SK-N-SH (cell line): ENCODE data around the gene FOXA3. TPM values are rescaled to one million over a fixed set of nuclear protein-coding genes. Genes with fewer than 3 reads are reported as not detected.
A peak's percentile ranks its signal among the peaks of the same experiment; 100 is the strongest.

ENCODE experiments used
- CTCF ChIA-PET: fragments of 300-600, 350-600 bp; formaldehyde crosslinking; extraction: SDS; loops from one replicate; lab custom pipeline; 2021; lab: Yijun Ruan, JAX
- POLR2A ChIA-PET: fragments of 350-600 bp; sonication (Branson Sonifier 250); formaldehyde crosslinking; extraction: SDS; loops from one replicate; lab custom pipeline; 2020; ENCODE audit warnings: antibody characterized with exemption, inconsistent platforms; lab: Yijun Ruan, JAX
- DNase-seq: peaks from one replicate; pipeline ENCODE4 v3.0.0; 2012
- H2AFZ ChIP-seq: fragments of 200-600 bp; sonication (generic); 2 replicates; pipeline ENCODE4 v1.8.1; 2016; ENCODE audit warnings: antibody characterized with exemption, mild to moderate bottlenecking, low read depth
- H3F3A ChIP-seq: fragments of 200-600 bp; sonication (generic); replicated peaks from 2 replicates; pipeline ENCODE3; 2016; ENCODE audit warnings: antibody characterized with exemption, mild to moderate bottlenecking; ENCODE audit not compliant: insufficient read depth
- H3K27ac ChIP-seq, 2 experiments: fragments of 200-500 bp in 1 of 2; fragments of 200-600 bp in 1 of 2; sonication (Bioruptor generic) in 1 of 2; sonication (generic), shearing (Covaris generic) in 1 of 2; 2 replicates each; pipeline versions ENCODE4 v1.5.1 to v1.6.1; 2014 to 2016; ENCODE audit warnings: low read depth in 2 of 2, inconsistent platforms in 1 of 2, low read length in 1 of 2, mild to moderate bottlenecking in 1 of 2, mixed read lengths in 1 of 2
- H3K27me3 ChIP-seq: fragments of 200-600 bp; sonication (generic), shearing (Covaris generic); 2 replicates; pipeline ENCODE4 v1.6.1; 2016; ENCODE audit warnings: mixed run types; ENCODE audit not compliant: insufficient read depth
- H3K36me3 ChIP-seq, 2 experiments: fragments of 200-500 bp in 1 of 2; fragments of 200-600 bp in 1 of 2; sonication (Bioruptor generic) in 1 of 2; sonication (generic) in 1 of 2; replicated peaks in 1 of 2; 2 replicates each; pipeline versions ENCODE3 to v1.5.1; 2014 to 2016; ENCODE audit warnings: low read length in 1 of 2, mild to moderate bottlenecking in 1 of 2; ENCODE audit not compliant: insufficient read depth in 2 of 2, control insufficient read depth in 1 of 2
- H3K4me1 ChIP-seq, 2 experiments: fragments of 200-500 bp in 1 of 2; fragments of 200-600 bp in 1 of 2; sonication (Bioruptor generic) in 1 of 2; sonication (generic), shearing (Covaris generic) in 1 of 2; 2 replicates each; pipeline versions ENCODE4 v1.5.1 to v1.6.1; 2014 to 2016; ENCODE audit warnings: low read depth in 1 of 2, low read length in 1 of 2, mixed run types in 1 of 2; ENCODE audit not compliant: insufficient read depth in 2 of 2, control insufficient read depth in 1 of 2
- H3K4me2 ChIP-seq: fragments of 200-600 bp; sonication (generic), shearing (Covaris generic); 2 replicates; pipeline ENCODE4 v1.6.1; 2017; ENCODE audit warnings: mixed run types
- H3K4me3 ChIP-seq, 2 experiments: fragments of 200-500 bp in 1 of 2; fragments of 200-600 bp in 1 of 2; sonication (Bioruptor generic) in 1 of 2; sonication (generic), shearing (Covaris generic) in 1 of 2; 2 replicates each; pipeline versions ENCODE4 v1.5.1 to v1.8.1; 2014 to 2016; ENCODE audit warnings: low read depth in 2 of 2, inconsistent platforms in 1 of 2, low read length in 1 of 2, mild to moderate bottlenecking in 1 of 2, mixed read lengths in 1 of 2, moderate library complexity in 1 of 2
- H3K79me2 ChIP-seq: fragments of 200-600 bp; sonication (generic); 2 replicates; pipeline ENCODE4 v1.8.1; 2017; ENCODE audit warnings: mild to moderate bottlenecking; ENCODE audit not compliant: insufficient read depth
- H3K9ac ChIP-seq: fragments of 200-600 bp; sonication (generic); 2 replicates; pipeline ENCODE4 v1.6.1; 2017; ENCODE audit warnings: mixed run types
- H3K9me2 ChIP-seq: fragments of 200-600 bp; sonication (generic); 2 replicates; pipeline ENCODE4 v1.6.1; 2017; ENCODE audit warnings: mixed run types
- H3K9me3 ChIP-seq: fragments of 200-600 bp; sonication (generic); 2 replicates; pipeline ENCODE4 v1.6.1; 2017; ENCODE audit warnings: mixed run types, mild to moderate bottlenecking, moderate library complexity
- H4K20me1 ChIP-seq: fragments of 200-600 bp; sonication (generic); 2 replicates; pipeline ENCODE4 v1.6.1; 2017; ENCODE audit warnings: mild to moderate bottlenecking, mixed run types; ENCODE audit not compliant: insufficient read depth
- CHD2 ChIP-seq: fragments of 150-350 bp; IDR thresholded peaks from 2 replicates; pipeline ENCODE4 v1.6.1; 2018; ENCODE audit warnings: low read length; ENCODE audit not compliant: partially characterized antibody
- CTCF ChIP-seq: fragments of 200-600 bp; sonication (generic); IDR thresholded peaks from 2 replicates; pipeline ENCODE4 v1.6.1; 2017; ENCODE audit warnings: antibody characterized with exemption, mild to moderate bottlenecking, moderate library complexity
- ELF1 ChIP-seq: IDR thresholded peaks from 2 replicates; pipeline ENCODE4 v1.4.0; 2012
- EP300 ChIP-seq, 2 experiments: IDR thresholded peaks; 2 replicates each; pipeline versions ENCODE4 v1.4.0 to v1.6.1; 2012; ENCODE audit warnings: borderline replicate concordance in 1 of 2, low read depth in 1 of 2, low read length in 1 of 2
- FOSL2 ChIP-seq: IDR thresholded peaks from 2 replicates; pipeline ENCODE4 v1.4.0; 2012; ENCODE audit warnings: low read depth, mild to moderate bottlenecking, moderate library complexity, borderline replicate concordance
- FOXM1 ChIP-seq: IDR thresholded peaks from 2 replicates; pipeline ENCODE4 v1.4.0; 2012; ENCODE audit warnings: low read depth, mild to moderate bottlenecking
- GABPA ChIP-seq: IDR thresholded peaks from 2 replicates; pipeline ENCODE4 v1.4.0; 2012; ENCODE audit warnings: low read depth, mild to moderate bottlenecking
- GATA2 ChIP-seq: sonication (generic); formaldehyde crosslinking; IDR thresholded peaks from 2 replicates; pipeline ENCODE4 v1.5.0; 2020; ENCODE audit warnings: mild to moderate bottlenecking, missing genetic modification reagents
- JUND ChIP-seq: IDR thresholded peaks from 2 replicates; pipeline ENCODE4 v1.4.0; 2012
- MAX ChIP-seq: IDR thresholded peaks from 2 replicates; pipeline ENCODE4 v1.4.0; 2012; ENCODE audit warnings: low read depth
- MEF2A ChIP-seq: IDR thresholded peaks from 2 replicates; pipeline ENCODE4 v1.4.0; 2012; ENCODE audit warnings: low read depth, borderline replicate concordance
- MXI1 ChIP-seq: IDR thresholded peaks from 2 replicates; pipeline ENCODE4 v1.6.1; 2012; ENCODE audit warnings: mild to moderate bottlenecking, low read depth, low read length, improper control_type of control experiment
- NFIC ChIP-seq: IDR thresholded peaks from 2 replicates; pipeline ENCODE4 v1.4.0; 2012; ENCODE audit warnings: borderline replicate concordance
- NRF1 ChIP-seq: IDR thresholded peaks from 2 replicates; pipeline ENCODE4 v1.6.1; 2012; ENCODE audit warnings: low read depth, mild to moderate bottlenecking, low read length
- RCOR1 ChIP-seq: fragments of 150-350 bp; IDR thresholded peaks from 2 replicates; pipeline ENCODE4 v1.6.1; 2017; ENCODE audit warnings: antibody characterized with exemption, low read length
- SIN3A ChIP-seq: IDR thresholded peaks from 2 replicates; pipeline ENCODE4 v1.6.1; 2012; ENCODE audit warnings: low read depth, mild to moderate bottlenecking, low read length, moderate library complexity, borderline replicate concordance
- TCF12 ChIP-seq: IDR thresholded peaks from 2 replicates; pipeline ENCODE4 v1.4.0; 2012
- USF2 ChIP-seq: fragments of 150-350 bp; IDR thresholded peaks from 2 replicates; pipeline ENCODE4 v1.6.1; 2017; ENCODE audit warnings: antibody characterized with exemption, low read length, low read depth, borderline replicate concordance
- WGBS: methylation state at CpG from one replicate; pipeline ENCODE4 v1.1.6; 2017; ENCODE audit warnings: low lambda C conversion rate; 5-methylcytosine and 5-hydroxymethylcytosine counted together
- polyA plus RNA-seq, 3 experiments: library from polyadenylated mRNA; depleted of rRNA; stranded (reverse); fragments of >200 nt; gene quantifications; 2 replicates each; pipeline ENCODE4 v1.2.3, GENCODE V29; 2012
- TF ChIP-seq, protein P1 (sequence below): IDR thresholded peaks from 2 replicates; pipeline ENCODE4 v1.4.0; 2012; ENCODE audit warnings: low read depth, borderline replicate concordance
- TF ChIP-seq, protein P2 (sequence below): IDR thresholded peaks from 2 replicates; pipeline ENCODE4; 2012
- TF ChIP-seq, protein P3 (sequence below): fragments of 150-350 bp; IDR thresholded peaks from 2 replicates; pipeline ENCODE4 v1.6.1; 2016; ENCODE audit warnings: mild to moderate bottlenecking, low read depth, low read length

Gene FOXA3
- polyA plus RNA-seq, 1 of the 3 experiments (the other 2 are of a cell fraction): 1.5 TPM

DNA sequence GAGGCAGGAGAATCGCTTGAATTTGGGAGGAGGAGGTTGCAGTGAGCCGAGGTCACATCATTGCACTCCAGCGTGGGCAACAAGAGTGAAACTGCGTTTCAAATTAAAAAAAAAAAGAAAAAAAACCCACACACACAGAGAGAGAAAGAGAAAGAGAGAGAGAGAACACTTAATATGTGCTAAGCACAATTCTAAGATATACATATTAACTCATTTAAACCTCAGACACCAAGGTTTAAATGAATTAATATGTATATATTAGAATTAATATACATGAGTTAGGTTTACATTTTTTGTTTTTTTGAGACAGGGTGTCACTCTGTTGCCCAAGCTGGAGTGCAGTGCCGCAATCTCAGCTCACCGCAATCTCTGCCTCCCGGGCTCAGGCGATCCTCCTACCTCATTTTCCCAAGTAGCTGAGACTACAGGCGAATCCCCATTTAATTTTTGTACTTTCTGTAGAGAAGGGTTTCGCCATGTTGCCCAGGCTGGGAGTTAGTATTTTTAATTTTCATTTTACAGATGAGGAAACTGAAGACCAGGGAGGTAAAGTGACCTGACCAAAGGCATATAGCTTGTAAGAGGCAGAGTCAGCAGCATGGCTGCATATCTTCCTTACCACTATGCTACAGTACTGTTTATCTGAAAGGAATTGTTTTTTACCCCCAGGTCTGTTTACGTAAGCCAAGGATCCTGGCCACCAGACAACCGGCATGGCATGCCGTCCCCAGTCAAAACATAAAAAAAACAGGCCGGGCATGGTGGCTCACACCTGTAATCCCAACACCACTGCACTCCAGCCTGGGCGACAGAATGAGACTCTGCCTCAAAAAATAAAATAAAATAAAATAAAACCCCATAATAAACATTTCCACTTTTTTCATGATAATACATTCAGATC is 3.5 kb upstream of the FOXA3 start (continued):
- TF ChIP-seq, protein P1, sequence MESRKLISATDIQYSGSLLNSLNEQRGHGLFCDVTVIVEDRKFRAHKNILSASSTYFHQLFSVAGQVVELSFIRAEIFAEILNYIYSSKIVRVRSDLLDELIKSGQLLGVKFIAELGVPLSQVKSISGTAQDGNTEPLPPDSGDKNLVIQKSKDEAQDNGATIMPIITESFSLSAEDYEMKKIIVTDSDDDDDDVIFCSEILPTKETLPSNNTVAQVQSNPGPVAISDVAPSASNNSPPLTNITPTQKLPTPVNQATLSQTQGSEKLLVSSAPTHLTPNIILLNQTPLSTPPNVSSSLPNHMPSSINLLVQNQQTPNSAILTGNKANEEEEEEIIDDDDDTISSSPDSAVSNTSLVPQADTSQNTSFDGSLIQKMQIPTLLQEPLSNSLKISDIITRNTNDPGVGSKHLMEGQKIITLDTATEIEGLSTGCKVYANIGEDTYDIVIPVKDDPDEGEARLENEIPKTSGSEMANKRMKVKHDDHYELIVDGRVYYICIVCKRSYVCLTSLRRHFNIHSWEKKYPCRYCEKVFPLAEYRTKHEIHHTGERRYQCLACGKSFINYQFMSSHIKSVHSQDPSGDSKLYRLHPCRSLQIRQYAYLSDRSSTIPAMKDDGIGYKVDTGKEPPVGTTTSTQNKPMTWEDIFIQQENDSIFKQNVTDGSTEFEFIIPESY: no peak

DNA sequence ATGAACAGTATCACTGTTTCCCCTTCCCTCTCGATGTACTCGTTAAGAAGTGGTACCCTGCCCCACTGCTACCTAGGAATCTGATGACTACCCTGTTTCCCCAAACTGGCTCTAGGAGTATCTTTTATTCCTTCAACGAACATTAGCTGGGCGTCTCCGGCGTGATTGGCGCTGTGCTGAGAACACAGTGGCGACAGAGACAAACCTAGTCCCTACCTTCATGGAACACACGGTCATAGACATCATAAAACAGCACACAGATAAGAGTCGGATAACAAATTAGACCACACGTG is 1.9 kb upstream of the FOXA3 start:
- Histone ChIP-seq H2AFZ (peak overlapping the region; percentile 79; the same call in 1 of the 2 replicates), H3F3A (peaks cover 19% of the 10 kb centered on the region), H3K9me3 (no peaks in the 10 kb centered on the region), H3K27ac (peak overlapping the region; percentile 89 to 93), H3K36me3 (peaks cover 5 to 24% of the 10 kb centered on the region in 2 experiments), H3K9ac (peak overlapping the region; percentile 90), H3K79me2 (peaks cover 56% of the 10 kb centered on the region), H3K27me3 (peaks cover 19% of the 10 kb centered on the region; the same call in 1 of the 2 replicates), H4K20me1 (no peaks in the 10 kb centered on the region), H3K4me2 (peak overlapping the region; percentile 91), H3K4me1 (peaks cover 0 to 6% of the 10 kb centered on the region in 2 experiments; a peak in 2 of 4 replicates), H3K4me3 (peak overlapping the region; percentile 77 to 96), H3K9me2 (no peaks in the 10 kb centered on the region)
- WGBS: under 1% methylated on average over 11 of the region's 11 CpGs
- ChIA-PET POLR2A (interaction anchor here (0.5 kb wide), 1 partner anchor 162 kb away, joined by 4 read pairs; no protein-coding TSS in a partner anchor), CTCF (interaction anchor here (1.0 to 12.2 kb wide), 4 partner anchors 13 to 45 kb away, joined by 6 to 121 read pairs (median 17); partner anchors contain the start of genes IRF2BP1 and MYPOP)
- no peak for DNase-seq
- TF ChIP-seq MAX (no peak), CHD2 (no peak), USF2 (no peak), JUND (no peak), MEF2A (no peak), MXI1 (peak; percentile 92; the same call in 1 of the 2 replicates), CTCF (no peak), FOXM1 (no peak), TCF12 (no peak), SIN3A (no peak), GABPA (no peak), GATA2 (CRISPR knock-in tag) (peak; percentile 61), EP300 (IDR thresholded peaks at IDR 0.05; ENCODE audit: borderline replicate concordance in 1 of 2, low read depth in 1 of 2, low read length in 1 of 2) (no peak), NFIC (no peak), FOSL2 (no peak), ELF1 (no peak), NRF1 (no peak), RCOR1 (0 out of 2 replicates have a peak, but pooled peaks have one; percentile 11)
- TF ChIP-seq, protein P2, sequence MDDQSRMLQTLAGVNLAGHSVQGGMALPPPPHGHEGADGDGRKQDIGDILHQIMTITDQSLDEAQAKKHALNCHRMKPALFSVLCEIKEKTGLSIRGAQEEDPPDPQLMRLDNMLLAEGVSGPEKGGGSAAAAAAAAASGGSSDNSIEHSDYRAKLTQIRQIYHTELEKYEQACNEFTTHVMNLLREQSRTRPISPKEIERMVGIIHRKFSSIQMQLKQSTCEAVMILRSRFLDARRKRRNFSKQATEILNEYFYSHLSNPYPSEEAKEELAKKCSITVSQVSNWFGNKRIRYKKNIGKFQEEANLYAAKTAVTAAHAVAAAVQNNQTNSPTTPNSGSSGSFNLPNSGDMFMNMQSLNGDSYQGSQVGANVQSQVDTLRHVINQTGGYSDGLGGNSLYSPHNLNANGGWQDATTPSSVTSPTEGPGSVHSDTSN: no peak
- TF ChIP-seq, protein P1: no peak
- TF ChIP-seq, protein P3, sequence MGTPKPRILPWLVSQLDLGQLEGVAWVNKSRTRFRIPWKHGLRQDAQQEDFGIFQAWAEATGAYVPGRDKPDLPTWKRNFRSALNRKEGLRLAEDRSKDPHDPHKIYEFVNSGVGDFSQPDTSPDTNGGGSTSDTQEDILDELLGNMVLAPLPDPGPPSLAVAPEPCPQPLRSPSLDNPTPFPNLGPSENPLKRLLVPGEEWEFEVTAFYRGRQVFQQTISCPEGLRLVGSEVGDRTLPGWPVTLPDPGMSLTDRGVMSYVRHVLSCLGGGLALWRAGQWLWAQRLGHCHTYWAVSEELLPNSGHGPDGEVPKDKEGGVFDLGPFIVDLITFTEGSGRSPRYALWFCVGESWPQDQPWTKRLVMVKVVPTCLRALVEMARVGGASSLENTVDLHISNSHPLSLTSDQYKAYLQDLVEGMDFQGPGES: no peak
